ENCODE measurements around the gene MIER1.

DNA sequence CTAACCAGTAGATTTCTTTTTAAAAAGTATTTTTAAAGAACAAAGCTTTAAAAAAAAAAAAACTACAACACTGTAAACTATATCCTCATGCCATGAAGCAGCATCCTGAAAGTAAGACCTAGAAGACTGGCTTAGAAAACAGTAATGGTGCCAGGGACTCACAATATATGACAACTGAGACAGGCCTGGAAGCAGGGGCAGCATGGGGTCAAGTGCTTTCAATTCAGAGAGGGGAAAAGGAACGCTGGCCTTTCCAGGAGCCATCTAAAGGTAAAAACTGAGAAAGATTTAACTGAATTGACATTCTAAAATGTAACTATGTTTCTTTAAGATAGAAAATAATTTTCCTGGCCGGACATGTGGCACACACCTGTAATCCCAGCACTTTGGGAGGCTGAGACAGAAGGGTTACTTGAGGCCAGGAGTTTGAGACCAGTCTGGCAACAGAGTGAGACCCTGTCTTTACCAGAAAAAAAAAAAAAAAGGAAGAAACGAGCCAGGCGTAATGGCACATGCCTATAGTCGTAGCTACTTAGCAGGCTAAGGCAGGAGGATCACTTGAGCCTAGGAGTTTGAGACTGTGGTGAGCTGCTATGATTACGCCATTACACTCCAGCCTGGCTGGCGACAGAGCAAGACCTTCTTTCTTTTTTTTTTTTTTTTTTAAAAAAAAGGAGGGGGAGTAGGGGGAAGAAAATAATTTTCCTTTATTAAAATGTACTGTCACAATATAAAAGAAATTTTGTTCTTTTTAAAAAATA, 75.0 kb downstream of the MIER1 start:
- TF ChIP-seq YY1 (IDR thresholded peaks at IDR 0.05; ENCODE audit: insufficient read depth, insufficient read length) (no peak), ZNF274 (IDR thresholded peaks at IDR 0.05; ENCODE audit: low read depth, low read length) (no peak)

Measured in NT2/D1 (cell line).